Measurements from ENCODE around the gene MAVS. TPM values are rescaled to one million over a fixed set of nuclear protein-coding genes. Genes with fewer than 3 reads are reported as not detected.
A peak's percentile ranks its signal among the peaks of the same experiment; 100 is the strongest.

The MAVS gene
- total RNA-seq, 1 experiment from 2014 or later = 23.4 TPM

DNA sequence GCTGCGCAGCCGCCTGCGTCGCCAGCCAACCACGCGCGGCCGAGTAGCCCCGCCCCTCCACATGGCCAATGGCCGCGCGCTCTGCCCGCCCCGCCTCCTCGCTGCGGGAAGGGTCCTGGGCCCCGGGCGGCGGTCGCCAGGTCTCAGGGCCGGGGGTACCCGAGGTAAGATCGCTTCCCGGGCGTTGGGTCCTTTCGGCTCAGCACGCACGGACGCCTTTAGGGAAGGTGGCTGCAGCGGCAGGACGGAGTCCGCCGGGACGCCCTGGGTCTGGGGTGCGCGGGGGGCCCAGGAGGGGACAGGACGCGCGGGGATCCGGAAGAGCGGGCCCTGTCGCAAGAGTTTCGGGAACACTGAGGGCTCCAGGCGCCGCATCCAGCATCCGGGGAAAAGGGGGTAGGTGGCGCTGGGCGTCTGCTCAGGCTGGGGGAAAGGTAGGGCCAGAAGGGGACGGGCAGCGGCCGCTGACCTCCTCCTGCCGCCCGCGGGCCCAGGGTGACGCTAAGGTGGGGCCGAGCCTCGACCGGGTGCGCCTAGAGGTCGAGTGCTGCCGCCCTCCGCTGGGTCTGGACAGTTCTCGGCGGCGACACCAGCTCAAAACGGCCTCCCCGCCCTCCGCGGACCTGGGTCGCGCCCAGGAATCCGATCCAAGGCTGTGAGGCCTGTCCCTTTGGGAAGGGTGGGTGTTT, at the start of gene MAVS (continued):
- TF ChIP-seq GABPB1 (CRISPR knock-in tag; IDR thresholded peaks at IDR 0.05) = peak; percentile 67
- TF ChIP-seq, protein P1, sequence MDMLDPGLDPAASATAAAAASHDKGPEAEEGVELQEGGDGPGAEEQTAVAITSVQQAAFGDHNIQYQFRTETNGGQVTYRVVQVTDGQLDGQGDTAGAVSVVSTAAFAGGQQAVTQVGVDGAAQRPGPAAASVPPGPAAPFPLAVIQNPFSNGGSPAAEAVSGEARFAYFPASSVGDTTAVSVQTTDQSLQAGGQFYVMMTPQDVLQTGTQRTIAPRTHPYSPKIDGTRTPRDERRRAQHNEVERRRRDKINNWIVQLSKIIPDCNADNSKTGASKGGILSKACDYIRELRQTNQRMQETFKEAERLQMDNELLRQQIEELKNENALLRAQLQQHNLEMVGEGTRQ (CRISPR knock-in tag; IDR thresholded peaks at IDR 0.05) = peak; percentile 66; the same call in 1 of the 2 replicates

DNA sequence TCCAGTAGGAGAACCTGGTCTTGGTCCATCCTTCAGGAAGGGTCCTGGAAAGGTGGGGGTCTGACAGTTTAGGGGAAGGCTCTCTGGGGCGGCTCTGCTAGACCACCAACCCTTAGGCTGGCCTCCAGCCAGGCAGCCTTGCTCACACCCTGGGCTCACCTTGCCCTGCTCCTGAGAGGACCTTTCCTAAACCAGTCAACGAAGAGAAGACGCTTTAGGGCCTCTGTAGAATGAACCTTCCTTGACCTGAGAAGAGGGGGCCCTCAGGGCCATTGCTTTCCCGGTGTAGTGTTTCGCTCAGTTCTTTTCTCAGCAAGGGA, 49.4 kb upstream of the MAVS start:
- Mint-ChIP-seq H3K36me3 (peaks cover 13% of the 10 kb centered on the region), H3K9me3 (no peaks in the 10 kb centered on the region), H3K27ac (peak overlapping the region; percentile 61; the same call in 1 of the 2 replicates), H3K27me3 (ENCODE audit: low read depth) (peaks cover 8% of the 10 kb centered on the region; the same call in 1 of the 2 replicates), H3K4me1 (peaks cover 53% of the 10 kb centered on the region), H3K4me3 (peak overlapping the region; percentile 79)
- DNase-seq (ENCODE audit: low spot score) (no peak), ATAC-seq (no peak)
- TF ChIP-seq CREM (CRISPR knock-in tag; IDR thresholded peaks at IDR 0.05) = no peak
- TF ChIP-seq ETV6 (CRISPR knock-in tag; IDR thresholded peaks at IDR 0.05) = no peak
- TF ChIP-seq FOXK1 (CRISPR knock-in tag; IDR thresholded peaks at IDR 0.05) = no peak
- TF ChIP-seq CREB1 (CRISPR knock-in tag; IDR thresholded peaks at IDR 0.05) = no peak
- TF ChIP-seq, protein P2, sequence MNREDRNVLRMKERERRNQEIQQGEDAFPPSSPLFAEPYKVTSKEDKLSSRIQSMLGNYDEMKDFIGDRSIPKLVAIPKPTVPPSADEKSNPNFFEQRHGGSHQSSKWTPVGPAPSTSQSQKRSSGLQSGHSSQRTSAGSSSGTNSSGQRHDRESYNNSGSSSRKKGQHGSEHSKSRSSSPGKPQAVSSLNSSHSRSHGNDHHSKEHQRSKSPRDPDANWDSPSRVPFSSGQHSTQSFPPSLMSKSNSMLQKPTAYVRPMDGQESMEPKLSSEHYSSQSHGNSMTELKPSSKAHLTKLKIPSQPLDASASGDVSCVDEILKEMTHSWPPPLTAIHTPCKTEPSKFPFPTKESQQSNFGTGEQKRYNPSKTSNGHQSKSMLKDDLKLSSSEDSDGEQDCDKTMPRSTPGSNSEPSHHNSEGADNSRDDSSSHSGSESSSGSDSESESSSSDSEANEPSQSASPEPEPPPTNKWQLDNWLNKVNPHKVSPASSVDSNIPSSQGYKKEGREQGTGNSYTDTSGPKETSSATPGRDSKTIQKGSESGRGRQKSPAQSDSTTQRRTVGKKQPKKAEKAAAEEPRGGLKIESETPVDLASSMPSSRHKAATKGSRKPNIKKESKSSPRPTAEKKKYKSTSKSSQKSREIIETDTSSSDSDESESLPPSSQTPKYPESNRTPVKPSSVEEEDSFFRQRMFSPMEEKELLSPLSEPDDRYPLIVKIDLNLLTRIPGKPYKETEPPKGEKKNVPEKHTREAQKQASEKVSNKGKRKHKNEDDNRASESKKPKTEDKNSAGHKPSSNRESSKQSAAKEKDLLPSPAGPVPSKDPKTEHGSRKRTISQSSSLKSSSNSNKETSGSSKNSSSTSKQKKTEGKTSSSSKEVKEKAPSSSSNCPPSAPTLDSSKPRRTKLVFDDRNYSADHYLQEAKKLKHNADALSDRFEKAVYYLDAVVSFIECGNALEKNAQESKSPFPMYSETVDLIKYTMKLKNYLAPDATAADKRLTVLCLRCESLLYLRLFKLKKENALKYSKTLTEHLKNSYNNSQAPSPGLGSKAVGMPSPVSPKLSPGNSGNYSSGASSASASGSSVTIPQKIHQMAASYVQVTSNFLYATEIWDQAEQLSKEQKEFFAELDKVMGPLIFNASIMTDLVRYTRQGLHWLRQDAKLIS (CRISPR knock-in tag; IDR thresholded peaks at IDR 0.05; ENCODE audit: borderline replicate concordance) = no peak
- no peak for TF ChIP-seq ZNF232 (CRISPR knock-in tag; IDR thresholded peaks at IDR 0.05)
- no peak for TF ChIP-seq SMAD4 (CRISPR knock-in tag; IDR thresholded peaks at IDR 0.05)
- TF ChIP-seq GABPB1 (CRISPR knock-in tag; IDR thresholded peaks at IDR 0.05) = 0 out of 2 replicates have a peak, but pooled peaks have one; percentile 17
- POLR2A ChIA-PET = no interaction called here
- CTCF ChIA-PET = no interaction called here

DNA sequence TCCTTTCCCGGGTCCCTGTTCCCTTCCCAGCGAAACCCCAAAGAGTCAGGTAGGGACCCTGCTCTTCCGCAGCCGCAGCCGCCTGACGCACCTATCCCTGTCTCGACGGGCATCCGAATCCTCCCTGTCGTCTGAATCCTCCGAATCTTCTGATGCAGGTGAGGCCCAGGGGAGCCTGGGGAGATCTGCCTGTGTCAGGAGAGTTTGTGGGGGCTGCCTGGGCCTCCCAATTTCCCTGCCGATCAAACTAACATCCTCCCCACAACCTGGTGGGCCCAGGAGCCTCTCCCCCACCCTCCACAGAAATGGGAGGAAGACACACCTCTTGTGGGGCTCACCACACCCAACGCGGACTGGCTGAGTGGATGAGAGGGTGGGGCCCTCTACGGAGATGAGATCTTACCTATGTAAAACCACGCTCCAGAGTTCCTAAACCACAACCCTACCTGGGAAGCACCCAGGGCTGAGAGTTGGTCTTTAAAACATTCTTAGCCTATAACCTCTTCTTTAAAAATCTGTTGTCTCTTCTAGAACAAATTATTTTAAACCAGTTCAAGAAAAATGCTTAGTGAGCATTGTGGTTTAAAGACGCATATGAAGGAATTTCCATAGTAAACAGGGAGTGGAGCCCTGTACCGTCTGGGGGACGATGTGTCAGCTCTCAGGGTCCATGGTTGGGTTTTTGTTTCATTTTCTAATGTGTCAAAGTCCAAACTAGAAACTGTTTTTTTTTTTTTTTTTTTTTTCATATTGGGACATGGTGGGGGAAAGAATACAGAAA, 48.9 kb upstream of the MAVS start:
- Mint-ChIP-seq H3K27ac (peak overlapping the region; percentile 61), H3K36me3 (peaks cover 18% of the 10 kb centered on the region), H3K9me3 (no peaks in the 10 kb centered on the region), H3K4me1 (peaks cover 53% of the 10 kb centered on the region), H3K4me3 (peak overlapping the region; percentile 79), H3K27me3 (ENCODE audit: low read depth) (peaks cover 5% of the 10 kb centered on the region; the same call in 1 of the 2 replicates)
- CTCF ChIA-PET = interaction anchor here (0.7 to 3.9 kb wide), 2 partner anchors 22 to 30 kb away, joined by 3 to 79 read pairs; partner anchors contain the start of genes ADISSP and AP5S1
- TF ChIP-seq, protein P2 (CRISPR knock-in tag; IDR thresholded peaks at IDR 0.05; ENCODE audit: borderline replicate concordance) = no peak
- no peak for TF ChIP-seq ZNF232 (CRISPR knock-in tag; IDR thresholded peaks at IDR 0.05)
- no peak for DNase-seq (ENCODE audit: low spot score)
- POLR2A ChIA-PET = no interaction called here
- no peak for ATAC-seq
